H1 (cell line): ENCODE measurements around the gene KLHL18. TPM values are rescaled to one million over a fixed set of nuclear protein-coding genes. Genes with fewer than 3 reads are reported as not detected.

ENCODE experiments used
- CTCF ChIA-PET: fragments of 300-600 bp; sonication (Branson Sonifier 250); formaldehyde crosslinking; loops from one replicate; lab custom pipeline; 2021; ENCODE audit not compliant: partially characterized antibody; lab: Charles Lee
- POLR2A ChIA-PET: fragments of 300-600 bp; sonication (Branson Sonifier 250); formaldehyde crosslinking; loops from one replicate; lab custom pipeline; 2021; ENCODE audit warnings: inconsistent platforms; ENCODE audit not compliant: partially characterized antibody; lab: Charles Lee
- DNase-seq, 2 experiments: peaks; one replicate each; pipeline versions ENCODE4 v3.0.0 to v3.0.0-alpha.2; 2010 to 2022; ENCODE audit warnings: low spot score in 2 of 2, low read depth in 1 of 2, mixed read lengths in 1 of 2
- FAIRE-seq: peaks from 2 replicates; lab custom pipeline; 2011; peaks lifted over from hg19 to GRCh38; lab: Jason Lieb, UNC
- H2AFZ ChIP-seq: 2 replicates; pipeline ENCODE4 v1.8.1; 2012; ENCODE audit warnings: low read length, inconsistent platforms
- H2AK5ac ChIP-seq: 2 replicates; pipeline ENCODE4 v1.6.1; 2013; ENCODE audit warnings: low read depth, low read length
- H2BK120ac ChIP-seq: replicated peaks from 2 replicates; pipeline ENCODE3; 2013; ENCODE audit warnings: low read depth, low read length, inconsistent platforms
- H2BK12ac ChIP-seq: 2 replicates; pipeline ENCODE4 v1.6.1; 2013; ENCODE audit warnings: low read depth, low read length
- H2BK15ac ChIP-seq: 2 replicates; pipeline ENCODE4 v1.6.1; 2013; ENCODE audit warnings: low read length
- H2BK20ac ChIP-seq: 2 replicates; pipeline ENCODE4 v1.6.1; 2013; ENCODE audit warnings: low read length
- H2BK5ac ChIP-seq: 2 replicates; pipeline ENCODE4 v1.6.1; 2013; ENCODE audit warnings: low read depth, low read length
- H3K14ac ChIP-seq: 2 replicates; pipeline ENCODE4 v1.6.1; 2013; ENCODE audit warnings: inconsistent platforms; ENCODE audit not compliant: insufficient read length
- H3K18ac ChIP-seq: 2 replicates; pipeline ENCODE4 v1.6.1; 2013; ENCODE audit warnings: low read length; ENCODE audit errors: extremely low read depth
- H3K23ac ChIP-seq: 2 replicates; pipeline ENCODE4 v1.6.1; 2013; ENCODE audit warnings: inconsistent platforms; ENCODE audit not compliant: insufficient read length
- H3K23me2 ChIP-seq: 2 replicates; pipeline ENCODE4 v1.6.1; 2013; ENCODE audit warnings: low read depth, low read length
- H3K27ac ChIP-seq: 2 replicates; pipeline ENCODE4 v1.6.1; 2011; ENCODE audit warnings: low read depth, low read length, inconsistent platforms
- H3K27me3 ChIP-seq, 4 experiments: replicated peaks in 1 of 4; 1 replicate in 1 of 4; 2 replicates in 3 of 4; pipeline versions ENCODE4 v1.6.1 to v1.8.1; 2011 to 2013; ENCODE audit warnings: low read length in 3 of 4, mild to moderate bottlenecking in 3 of 4, inconsistent platforms in 2 of 4, mixed read lengths in 2 of 4, moderate library complexity in 1 of 4; ENCODE audit not compliant: control insufficient read depth in 3 of 4, insufficient read depth in 3 of 4; ENCODE audit errors: extremely low read depth in 1 of 4
- H3K36me3 ChIP-seq, 4 experiments: 2 replicates each; pipeline versions ENCODE4 v1.6.1 to v1.8.1; 2011 to 2013; ENCODE audit warnings: mild to moderate bottlenecking in 4 of 4, low read length in 3 of 4, moderate library complexity in 2 of 4, control low read depth in 1 of 4, inconsistent platforms in 1 of 4; ENCODE audit not compliant: insufficient read depth in 4 of 4, control insufficient read depth in 2 of 4
- H3K4ac ChIP-seq: replicated peaks from 2 replicates; pipeline ENCODE3; 2013; ENCODE audit warnings: low read length, low read depth, mixed read lengths, inconsistent platforms; ENCODE audit not compliant: insufficient read length
- H3K4me1 ChIP-seq, 4 experiments: replicated peaks in 1 of 4; 1 replicate in 1 of 4; 2 replicates in 3 of 4; pipeline versions ENCODE4 v1.6.1 to v1.8.1; 2011 to 2013; ENCODE audit warnings: low read length in 3 of 4, inconsistent platforms in 2 of 4, mixed read lengths in 1 of 4; ENCODE audit not compliant: insufficient read depth in 4 of 4, control insufficient read depth in 3 of 4
- H3K4me2 ChIP-seq, 2 experiments: 2 replicates each; pipeline versions ENCODE4 v1.6.1 to v1.8.1; 2011 to 2013; ENCODE audit warnings: low read depth in 2 of 2, low read length in 2 of 2, control low read depth in 1 of 2, inconsistent platforms in 1 of 2, mild to moderate bottlenecking in 1 of 2; ENCODE audit not compliant: insufficient read depth in 1 of 2
- H3K4me3 ChIP-seq, 4 experiments: fragments of 200-600, 300-600 bp in 1 of 4; sonication (generic), shearing (Covaris generic), sonication (Bioruptor Twin) in 1 of 4; 2 replicates each; pipeline versions ENCODE4 v1.5.1 to v1.8.1; 2011 to 2016; ENCODE audit warnings: low read length in 4 of 4, low read depth in 3 of 4, control low read depth in 2 of 4, inconsistent platforms in 2 of 4, mild to moderate bottlenecking in 2 of 4, mixed read lengths in 1 of 4, moderate library complexity in 1 of 4; ENCODE audit not compliant: insufficient read depth in 2 of 4; ENCODE audit errors: extremely low read depth in 1 of 4
- H3K56ac ChIP-seq: replicated peaks from 2 replicates; pipeline ENCODE3; 2013; ENCODE audit warnings: low read depth, mild to moderate bottlenecking, mixed read lengths, low read length, inconsistent platforms; ENCODE audit not compliant: insufficient read length
- H3K79me1 ChIP-seq: 2 replicates; pipeline ENCODE4 v1.6.1; 2013; ENCODE audit warnings: low read depth, low read length, control low read depth
- H3K79me2 ChIP-seq, 2 experiments: 2 replicates each; pipeline versions ENCODE4 v1.6.1 to v1.8.1; 2012 to 2013; ENCODE audit warnings: low read length in 2 of 2, mild to moderate bottlenecking in 2 of 2, inconsistent platforms in 1 of 2; ENCODE audit not compliant: insufficient read depth in 2 of 2, control insufficient read depth in 1 of 2
- H3K9ac ChIP-seq, 4 experiments: replicated peaks in 1 of 4; 1 replicate in 1 of 4; 2 replicates in 3 of 4; pipeline versions ENCODE4 v1.6.1 to v1.8.1; 2011 to 2013; ENCODE audit warnings: low read depth in 3 of 4, low read length in 3 of 4, control low read depth in 2 of 4, mild to moderate bottlenecking in 2 of 4, moderate library complexity in 2 of 4, inconsistent platforms in 1 of 4; ENCODE audit errors: extremely low read depth in 1 of 4
- H3K9me3 ChIP-seq, 2 experiments: 2 replicates each; pipeline versions ENCODE4 v1.6.1 to v1.8.1; 2012 to 2013; ENCODE audit warnings: mild to moderate bottlenecking in 2 of 2, moderate library complexity in 2 of 2, control low read depth in 1 of 2, inconsistent platforms in 1 of 2, low read depth in 1 of 2, low read length in 1 of 2, mixed read lengths in 1 of 2; ENCODE audit not compliant: insufficient read depth in 2 of 2
- H4K20me1 ChIP-seq, 2 experiments: replicated peaks in 1 of 2; 2 replicates each; pipeline versions ENCODE3 to v1.8.1; 2011 to 2013; ENCODE audit warnings: inconsistent platforms in 2 of 2, low read length in 2 of 2, mild to moderate bottlenecking in 1 of 2; ENCODE audit not compliant: insufficient read depth in 2 of 2, control insufficient read depth in 1 of 2
- H4K5ac ChIP-seq: 2 replicates; pipeline ENCODE4 v1.6.1; 2013; ENCODE audit warnings: low read length, low read depth, mixed read lengths, inconsistent platforms; ENCODE audit not compliant: insufficient read length
- H4K8ac ChIP-seq: 2 replicates; pipeline ENCODE4 v1.8.0; 2013; ENCODE audit warnings: mild to moderate bottlenecking, moderate library complexity, low read length, inconsistent platforms; ENCODE audit not compliant: insufficient read depth; ENCODE audit errors: extremely low read depth
- H4K91ac ChIP-seq: replicated peaks from 2 replicates; pipeline ENCODE3; 2013; ENCODE audit warnings: low read length, mixed read lengths, inconsistent platforms; ENCODE audit not compliant: insufficient read length
- BACH1 ChIP-seq: IDR thresholded peaks from 2 replicates; pipeline ENCODE4 v1.6.1; 2012; ENCODE audit warnings: low read length, improper control_type of control experiment
- BCL11A ChIP-seq, 2 experiments: IDR thresholded peaks; one replicate each; pipeline ENCODE4 v1.6.1; 2011; ENCODE audit warnings: low read depth in 2 of 2, low read length in 2 of 2, mild to moderate bottlenecking in 2 of 2
- CEBPB ChIP-seq: IDR thresholded peaks from 2 replicates; pipeline ENCODE4 v1.6.1; 2012; ENCODE audit warnings: low read depth, low read length
- EGR1 ChIP-seq: IDR thresholded peaks from 2 replicates; pipeline ENCODE4 v1.6.1; 2011; ENCODE audit warnings: low read depth, low read length, borderline replicate concordance
- EZH2 ChIP-seq: fragments of 200-600 bp; sonication (generic); IDR thresholded peaks from 2 replicates; pipeline ENCODE4 v1.7.1; 2012; ENCODE audit warnings: low read depth, mild to moderate bottlenecking, moderate library complexity, low read length, inconsistent platforms; ENCODE audit not compliant: severe bottlenecking
- KDM5A ChIP-seq: fragments of 200-600 bp; IDR thresholded peaks from 2 replicates; pipeline ENCODE4 v1.7.1; 2012; ENCODE audit warnings: mild to moderate bottlenecking, low read length, inconsistent platforms, mixed read lengths
- POLR2AphosphoS5 ChIP-seq: IDR thresholded peaks from 2 replicates; pipeline ENCODE4 v1.6.1; 2011; ENCODE audit warnings: low read depth, low read length
- RAD21 ChIP-seq, 2 experiments: IDR thresholded peaks in 1 of 2; conservative IDR thresholded peaks in 1 of 2; 2 replicates each; pipeline ENCODE4 v1.6.1; 2011; ENCODE audit warnings: low read depth in 2 of 2, low read length in 2 of 2, improper control_type of control experiment in 1 of 2, inconsistent platforms in 1 of 2, mild to moderate bottlenecking in 1 of 2, moderate library complexity in 1 of 2
- RNF2 ChIP-seq: fragments of 200-900, 300-1000 bp; sonication (generic); IDR thresholded peaks from 2 replicates; pipeline ENCODE4 v1.7.1; 2016; ENCODE audit warnings: borderline replicate concordance, low read depth, mild to moderate bottlenecking, antibody characterized with exemption, low read length; ENCODE audit not compliant: poor library complexity, severe bottlenecking; ENCODE audit errors: missing control alignments
- SRF ChIP-seq: IDR thresholded peaks from 2 replicates; pipeline ENCODE4 v1.6.1; 2011; ENCODE audit warnings: mild to moderate bottlenecking, low read depth, low read length, moderate library complexity
- SUZ12 ChIP-seq: fragments of 200-600 bp; sonication (generic); IDR thresholded peaks from 2 replicates; pipeline ENCODE4 v1.6.1; 2012; ENCODE audit warnings: mild to moderate bottlenecking, inconsistent platforms, low read length, moderate library complexity, mixed read lengths
- TBP ChIP-seq: IDR thresholded peaks from 2 replicates; pipeline ENCODE4 v1.6.1; 2011; ENCODE audit warnings: low read depth, low read length, improper control_type of control experiment
- TEAD4 ChIP-seq: IDR thresholded peaks from 2 replicates; pipeline ENCODE4 v1.6.1; 2012; ENCODE audit warnings: low read depth, low read length, inconsistent platforms, mixed read lengths
- WGBS, 2 experiments: shearing (Covaris generic) in 1 of 2; methylation state at CpG; one replicate each; pipeline versions ENCODE4 v1.1.6 to v1.1.7; 2013 to 2015; ENCODE audit warnings: low lambda C conversion rate in 2 of 2, mixed read lengths in 2 of 2, inconsistent platforms in 1 of 2, low coverage in 1 of 2, missing lambda C conversion rate in 1 of 2; ENCODE audit not compliant: insufficient replicate concordance in 2 of 2, insufficient coverage in 1 of 2, insufficient read length in 1 of 2; ENCODE audit errors: extremely low coverage in 1 of 2, missing lambda C conversion rate in 1 of 2; 5-methylcytosine and 5-hydroxymethylcytosine counted together
- polyA plus RNA-seq, 7 experiments: library from polyadenylated mRNA; depleted of rRNA in 3 of 7; stranded (reverse) in 5 of 7; unstranded in 2 of 7; fragments of >200 nt in 5 of 7; fragments of 200-250 nt in 2 of 7; gene quantifications; 1 replicate in 5 of 7; 2 replicates in 1 of 7; 4 replicates in 1 of 7; pipeline versions ENCODE4 v1.2.1 to v1.2.3, GENCODE V29; 2011 to 2013; ENCODE audit warnings: missing spikeins in 2 of 7, mixed read lengths in 2 of 7
- total RNA-seq: library from RNA; stranded (reverse); fragmentation: NEBNext Ultra II Directional; extraction: Animal tissue kit (Norgen Biotek cat#: 25700); gene quantifications from 2 replicates; pipeline ENCODE4 v1.2.1, GENCODE V29; 2021
- TF ChIP-seq, protein P1 (sequence below): IDR thresholded peaks from 2 replicates; pipeline ENCODE4 v1.6.1; 2011; ENCODE audit warnings: low read depth, mild to moderate bottlenecking, low read length; ENCODE audit not compliant: insufficient read depth

KLHL18 gene
- total and polyA plus RNA-seq, 2 of the 8 experiments (the other 6 are each of a cell fraction or from before 2014, with no cell fraction given) = 19.9 to 31.7 TPM

- Histone ChIP-seq H4K20me1 (peaks cover 0 to 22% of the 10 kb centered on the region in 2 experiments), H2BK20ac (no peak overlapping the region), H2AK5ac (no peak overlapping the region), H3K23me2 (peaks cover 8% of the 10 kb centered on the region), H4K5ac (no peak overlapping the region), H3K36me3 (no peaks in the 10 kb centered on the region; a peak in 1 of 8 replicates), H3K14ac (no peak overlapping the region), H3K27ac (no peak overlapping the region), H3K27me3 (no peaks in the 10 kb centered on the region), H3K4me1 (peaks cover 2 to 5% (median 3%) of the 10 kb centered on the region in 4 experiments; a peak in 6 of 7 replicates), H3K79me1 (peaks cover 10% of the 10 kb centered on the region), H3K4ac (no peak overlapping the region), H3K4me2 (no peak overlapping the region), H4K8ac (no peak overlapping the region), H3K4me3 (no peak overlapping the region), H3K79me2 (peaks cover 8 to 60% of the 10 kb centered on the region in 2 experiments), H3K56ac (no peak overlapping the region), H2BK5ac (no peak overlapping the region), H3K18ac (no peak overlapping the region), H2BK15ac (no peak overlapping the region), H3K23ac (no peak overlapping the region), H2BK120ac (no peak overlapping the region), H3K9ac (no peak overlapping the region), H2AFZ (no peak overlapping the region), H4K91ac (no peak overlapping the region), H2BK12ac (no peak overlapping the region), H3K9me3 (no peaks in the 10 kb centered on the region)
- ChIA-PET CTCF (interaction anchor here (0.6 to 1.6 kb wide), 3 partner anchors 10 to 378 kb away, joined by 3 to 4 read pairs (median 3); no protein-coding TSS in a partner anchor), POLR2A (no interaction called here)
- WGBS, 2 experiments = 90% methylated on average over 3 of the region's 4 CpGs; no CpG with 5 or more reads in 1 of the 2 experiments
- no peak for FAIRE-seq
- no peak for TF ChIP-seq BACH1
- no peak for TF ChIP-seq RAD21 (IDR thresholded peaks at IDR 0.05 in 1 of 2, conservative IDR thresholded peaks at IDR 0.05 in 1 of 2; ENCODE audit: low read depth in 2 of 2, low read length in 2 of 2)
- no peak for TF ChIP-seq SUZ12
- TF ChIP-seq TBP = no peak
- TF ChIP-seq SRF = no peak
- TF ChIP-seq, protein P1, sequence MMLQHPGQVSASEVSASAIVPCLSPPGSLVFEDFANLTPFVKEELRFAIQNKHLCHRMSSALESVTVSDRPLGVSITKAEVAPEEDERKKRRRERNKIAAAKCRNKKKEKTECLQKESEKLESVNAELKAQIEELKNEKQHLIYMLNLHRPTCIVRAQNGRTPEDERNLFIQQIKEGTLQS = no peak
- TF ChIP-seq KDM5A = no peak
- TF ChIP-seq CEBPB = no peak
- no peak for TF ChIP-seq BCL11A (IDR thresholded peaks at IDR 0.05; ENCODE audit: low read depth in 2 of 2, low read length in 2 of 2)
- no peak for TF ChIP-seq EZH2
- no peak for TF ChIP-seq TEAD4
- TF ChIP-seq POLR2AphosphoS5 = no peak
- no peak for TF ChIP-seq RNF2
- TF ChIP-seq EGR1 = no peak
- DNase-seq = no peak
These were observed 101.7 kb downstream of the KLHL18 start for GRCh38 chr3:47384425-47384824.
